HFFc6 (cell line): Measurements from ENCODE around the gene AUTS2. TPM values are rescaled to one million over a fixed set of nuclear protein-coding genes. Genes with fewer than 3 reads are reported as not detected.

ENCODE experiments used
- DNase-seq: peaks from one replicate; pipeline ENCODE4 v3.0.0-alpha.2; 2018
- H3K27ac Mint-ChIP-seq: 2 replicates; pipeline ENCODE4 v1.8.0; 2020; ENCODE audit warnings: mild to moderate bottlenecking, mixed read lengths
- H3K27me3 Mint-ChIP-seq: 2 replicates; pipeline ENCODE4 v1.8.0; 2021; ENCODE audit warnings: mild to moderate bottlenecking, moderate library complexity, mixed read lengths; ENCODE audit not compliant: insufficient read depth
- H3K36me3 Mint-ChIP-seq: 2 replicates; pipeline ENCODE4 v1.8.0; 2021; ENCODE audit warnings: low read depth, mixed read lengths
- H3K4me1 Mint-ChIP-seq: 2 replicates; pipeline ENCODE4 v1.8.0; 2020; ENCODE audit warnings: low read depth, mixed read lengths
- H3K4me3 Mint-ChIP-seq: 2 replicates; pipeline ENCODE4 v1.8.0; 2020; ENCODE audit warnings: mild to moderate bottlenecking, moderate library complexity, mixed read lengths
- H3K9me3 Mint-ChIP-seq: 2 replicates; pipeline ENCODE4 v1.8.0; 2020; ENCODE audit warnings: mild to moderate bottlenecking, mixed read lengths
- CTCF ChIP-seq: fragments of 200-600 bp; sonication (generic); IDR thresholded peaks from 2 replicates; pipeline ENCODE4 v1.5.0; 2021; ENCODE audit warnings: antibody characterized with exemption, mild to moderate bottlenecking
- total RNA-seq, 6 experiments: library from RNA; stranded (reverse); fragmentation: NEBNext Ultra II Directional; extraction: Animal tissue kit (Norgen Biotek cat#: 25700); gene quantifications; 2 replicates in 1 of 6; 3 replicates in 5 of 6; pipeline ENCODE4 v1.2.3, GENCODE V29; 2021

The AUTS2 gene
- total RNA-seq, 6 experiments from 2014 or later, result 0.02 to 0.19 (median 0.16) TPM; not detected in 2

GRCh38 chr7:70600993-70601392 is 1002.7 kb downstream of the AUTS2 start:
- H3K36me3 Mint-ChIP-seq, result peaks cover 9% of the 10 kb centered on the region
- no peaks in the 10 kb centered on the region for H3K4me1 Mint-ChIP-seq
- H3K9me3 Mint-ChIP-seq, result peaks cover 60% of the 10 kb centered on the region
- H3K27me3 Mint-ChIP-seq, result no peaks in the 10 kb centered on the region; the same call in 1 of the 2 replicates
- no peak for DNase-seq
- TF ChIP-seq CTCF, result no peak
- no peak overlapping the region for H3K27ac Mint-ChIP-seq
- H3K4me3 Mint-ChIP-seq, result no peak overlapping the region

GRCh38 chr7:70602117-70602516 is 1003.8 kb downstream of the AUTS2 start:
- TF ChIP-seq CTCF, result no peak
- Mint-ChIP-seq H3K27me3 (no peaks in the 10 kb centered on the region; the same call in 1 of the 2 replicates), H3K27ac (no peak overlapping the region), H3K36me3 (peaks cover 9% of the 10 kb centered on the region), H3K9me3 (peaks cover 58% of the 10 kb centered on the region), H3K4me1 (no peaks in the 10 kb centered on the region), H3K4me3 (no peak overlapping the region)
- DNase-seq, result no peak

- Mint-ChIP-seq H3K4me1 (no peaks in the 10 kb centered on the region), H3K36me3 (peaks cover 4% of the 10 kb centered on the region; the same call in 1 of the 2 replicates), H3K27ac (no peak overlapping the region), H3K9me3 (peaks cover 50% of the 10 kb centered on the region), H3K27me3 (no peaks in the 10 kb centered on the region), H3K4me3 (no peak overlapping the region)
- no peak for DNase-seq
- no peak for TF ChIP-seq CTCF
These were observed 1009.0 kb downstream of the AUTS2 start for GRCh38 chr7:70607281-70607680.

- H3K36me3 Mint-ChIP-seq, result peaks cover 4% of the 10 kb centered on the region; the same call in 1 of the 2 replicates
- no peak for TF ChIP-seq CTCF
- peaks cover 46% of the 10 kb centered on the region for H3K9me3 Mint-ChIP-seq
- H3K27me3 Mint-ChIP-seq, result no peaks in the 10 kb centered on the region
- no peaks in the 10 kb centered on the region for H3K4me1 Mint-ChIP-seq
- DNase-seq, result no peak
- H3K4me3 Mint-ChIP-seq, result no peak overlapping the region
- H3K27ac Mint-ChIP-seq, result no peak overlapping the region
These were observed 1009.5 kb downstream of the AUTS2 start for GRCh38 chr7:70607759-70608158.

- Mint-ChIP-seq H3K4me3 (no peak overlapping the region), H3K27ac (no peak overlapping the region), H3K36me3 (peaks cover 4% of the 10 kb centered on the region; the same call in 1 of the 2 replicates), H3K9me3 (peaks cover 46% of the 10 kb centered on the region), H3K4me1 (no peaks in the 10 kb centered on the region), H3K27me3 (no peaks in the 10 kb centered on the region)
- no peak for DNase-seq
- TF ChIP-seq CTCF, result no peak
These were observed 1010.0 kb downstream of the AUTS2 start for GRCh38 chr7:70608229-70608628.

- TF ChIP-seq CTCF, result no peak
- Mint-ChIP-seq H3K4me3 (no peak overlapping the region), H3K27ac (no peak overlapping the region), H3K9me3 (peaks cover 42% of the 10 kb centered on the region), H3K27me3 (no peaks in the 10 kb centered on the region), H3K4me1 (no peaks in the 10 kb centered on the region), H3K36me3 (no peaks in the 10 kb centered on the region)
- no peak for DNase-seq
These were observed 1014.5 kb downstream of the AUTS2 start for GRCh38 chr7:70612811-70613210.
